Measurements from ENCODE around the gene SPACA6. TPM values are rescaled to one million over a fixed set of nuclear protein-coding genes. Genes with fewer than 3 reads are reported as not detected.

The SPACA6 gene
- total RNA-seq, 1 donor from 2014 or later: 3.5 TPM

GRCh38 chr19:51688671-51689571, 4.2 kb upstream of the SPACA6 start:
- intact Hi-C loops (cut with micrococcal nuclease): no loop called here

- intact Hi-C loops (cut with micrococcal nuclease): no loop called here
Observed at GRCh38 chr19:51689751-51690453, 3.2 kb upstream of the SPACA6 start.

- intact Hi-C loops (cut with micrococcal nuclease): loop anchor here (1.0 kb wide), 1 partner anchor 13 kb away; no protein-coding TSS in a partner anchor
Observed at GRCh38 chr19:51690454-51691073, 2.6 kb upstream of the SPACA6 start.

GRCh38 chr19:51691074-51691583, 2.0 kb upstream of the SPACA6 start:
- intact Hi-C loops (cut with micrococcal nuclease): loop anchor here (1.0 kb wide), 1 partner anchor 12 kb away; no protein-coding TSS in a partner anchor

GRCh38 chr19:51691584-51692428, 1.3 kb upstream of the SPACA6 start:
- intact Hi-C loops (cut with micrococcal nuclease): loop anchor here (1.0 kb wide), 1 partner anchor 11 kb away; no protein-coding TSS in a partner anchor

- intact Hi-C loops (cut with micrococcal nuclease): no loop called here
Observed at GRCh38 chr19:51692468-51692867, 662 bp upstream of the SPACA6 start.

- intact Hi-C loops (cut with micrococcal nuclease): no loop called here
Observed at GRCh38 chr19:51693819-51694218, 689 bp downstream of the SPACA6 start.

GRCh38 chr19:51694318-51695085, 1.4 kb downstream of the SPACA6 start:
- intact Hi-C loops (cut with micrococcal nuclease): no loop called here

- intact Hi-C loops (cut with micrococcal nuclease): no loop called here
Observed at GRCh38 chr19:51695088-51695487, 2.0 kb downstream of the SPACA6 start.

GRCh38 chr19:51695702-51696315, 2.7 kb downstream of the SPACA6 start:
- intact Hi-C loops (cut with micrococcal nuclease): no loop called here

- intact Hi-C loops (cut with micrococcal nuclease): no loop called here
Observed at GRCh38 chr19:51696606-51697005, 3.5 kb downstream of the SPACA6 start.

- intact Hi-C loops (cut with micrococcal nuclease): no loop called here
Observed at GRCh38 chr19:51697169-51697776, 4.1 kb downstream of the SPACA6 start.

- intact Hi-C loops (cut with micrococcal nuclease): no loop called here
Observed at GRCh38 chr19:51698296-51698695, 5.2 kb downstream of the SPACA6 start.

GRCh38 chr19:51699170-51699569, 6.0 kb downstream of the SPACA6 start:
- intact Hi-C loops (cut with micrococcal nuclease): no loop called here

- intact Hi-C loops (cut with micrococcal nuclease): loop anchor here (10.0 kb wide), 1 partner anchor 1377 kb away; the partner anchor contains the start of gene KCNC3
Observed at GRCh38 chr19:51701468-51702100, 8.5 kb downstream of the SPACA6 start.

GRCh38 chr19:51702103-51702824, 9.1 kb downstream of the SPACA6 start:
- intact Hi-C loops (cut with micrococcal nuclease): loop anchor here (10.0 kb wide), 1 partner anchor 1377 kb away; the partner anchor contains the start of gene KCNC3

GRCh38 chr19:51702825-51703574, 9.9 kb downstream of the SPACA6 start:
- intact Hi-C loops (cut with micrococcal nuclease): loop anchor here (1.0 to 10.0 kb wide), 3 partner anchors 12 to 1378 kb away; partner anchors contain the start of gene KCNC3
